ENCODE results near the gene LHFPL4.

Gene LHFPL4

GRCh38 chr3:9448643-9449042, 105.0 kb downstream of the LHFPL4 start:
- Histone ChIP-seq H3K9me3 (replicated peaks in 1 of 2; ENCODE audit: control insufficient read depth in 2 of 2, insufficient read depth in 1 of 2, low read depth in 1 of 2, low read length in 2 of 2) (no peaks in the 10 kb centered on the region), H4K8ac (ENCODE audit: low read depth, low read length) (no peak overlapping the region), H3K9ac (ENCODE audit: low read depth, low read length, poor library complexity) (no peak overlapping the region), H3K23ac (ENCODE audit: low read depth, low read length, poor library complexity) (no peak overlapping the region), H4K91ac (ENCODE audit: low read depth, low read length, poor library complexity) (no peak overlapping the region), H2AFZ (ENCODE audit: low read length) (no peak overlapping the region), H3K4ac (ENCODE audit: low read length) (no peak overlapping the region), H2AK5ac (ENCODE audit: low read depth, low read length) (no peak overlapping the region), H2BK5ac (ENCODE audit: low read length) (no peak overlapping the region), H3K4me3 (ENCODE audit: low read length in 2 of 2) (no peak overlapping the region), H3K27me3 (ENCODE audit: control insufficient read depth in 3 of 3, insufficient read depth in 3 of 3, low read depth in 1 of 3, low read length in 3 of 3) (no peaks in the 10 kb centered on the region), H2BK120ac (ENCODE audit: low read depth, low read length) (no peak overlapping the region), H3K18ac (ENCODE audit: low read length) (no peak overlapping the region), H3K4me1 (ENCODE audit: control insufficient read depth in 2 of 2, insufficient read depth in 1 of 2, low read depth in 1 of 2, low read length in 2 of 2) (no peaks in the 10 kb centered on the region), H3K27ac (replicated peaks; ENCODE audit: low read length) (no peak overlapping the region), H2BK12ac (ENCODE audit: low read length) (no peak overlapping the region), H3K79me1 (ENCODE audit: low read depth, low read length) (no peaks in the 10 kb centered on the region), H2BK15ac (ENCODE audit: low read length) (no peak overlapping the region), H3K14ac (ENCODE audit: low read length) (no peak overlapping the region), H3K4me2 (ENCODE audit: insufficient read depth, low read length, poor library complexity, severe bottlenecking) (no peak overlapping the region), H3K36me3 (replicated peaks in 1 of 2; ENCODE audit: control insufficient read depth in 2 of 2, insufficient read depth in 2 of 2, low read length in 2 of 2) (peaks cover 46 to 98% of the 10 kb centered on the region in 2 donors)
- WGBS, 2 donors (ENCODE audit: extremely low coverage in 2 of 2, insufficient read length in 2 of 2, insufficient replicate concordance in 1 of 2), result no CpG with 5 or more reads among the region's 1 CpG
- DNase-seq (ENCODE audit: low spot score), result no peak
